ENCODE data around the gene KLK15.

Gene KLK15

DNA sequence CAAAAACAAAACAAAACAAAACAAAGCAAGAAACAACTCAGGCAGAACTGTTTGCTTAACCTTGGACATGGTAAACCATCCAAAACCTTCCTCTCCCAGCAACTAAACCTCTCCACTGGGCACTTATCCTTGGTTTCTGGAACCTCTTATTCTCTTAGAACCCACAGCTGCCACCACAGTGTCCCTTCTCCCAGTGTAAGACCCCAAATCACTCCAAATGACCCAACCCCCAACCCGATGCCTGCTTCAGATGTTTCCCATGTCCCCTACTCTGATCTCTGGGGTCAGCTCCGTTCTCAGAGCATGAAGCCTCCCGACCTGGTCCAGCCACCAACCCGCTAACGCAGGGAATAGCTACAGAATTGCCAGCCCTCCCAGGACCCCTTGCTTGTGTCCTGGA is 40.8 kb upstream of the KLK15 start:
- no peak for DNase-seq (ENCODE audit: low read depth)
- TF ChIP-seq, protein P1, sequence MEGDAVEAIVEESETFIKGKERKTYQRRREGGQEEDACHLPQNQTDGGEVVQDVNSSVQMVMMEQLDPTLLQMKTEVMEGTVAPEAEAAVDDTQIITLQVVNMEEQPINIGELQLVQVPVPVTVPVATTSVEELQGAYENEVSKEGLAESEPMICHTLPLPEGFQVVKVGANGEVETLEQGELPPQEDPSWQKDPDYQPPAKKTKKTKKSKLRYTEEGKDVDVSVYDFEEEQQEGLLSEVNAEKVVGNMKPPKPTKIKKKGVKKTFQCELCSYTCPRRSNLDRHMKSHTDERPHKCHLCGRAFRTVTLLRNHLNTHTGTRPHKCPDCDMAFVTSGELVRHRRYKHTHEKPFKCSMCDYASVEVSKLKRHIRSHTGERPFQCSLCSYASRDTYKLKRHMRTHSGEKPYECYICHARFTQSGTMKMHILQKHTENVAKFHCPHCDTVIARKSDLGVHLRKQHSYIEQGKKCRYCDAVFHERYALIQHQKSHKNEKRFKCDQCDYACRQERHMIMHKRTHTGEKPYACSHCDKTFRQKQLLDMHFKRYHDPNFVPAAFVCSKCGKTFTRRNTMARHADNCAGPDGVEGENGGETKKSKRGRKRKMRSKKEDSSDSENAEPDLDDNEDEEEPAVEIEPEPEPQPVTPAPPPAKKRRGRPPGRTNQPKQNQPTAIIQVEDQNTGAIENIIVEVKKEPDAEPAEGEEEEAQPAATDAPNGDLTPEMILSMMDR (conservative IDR thresholded peaks at IDR 0.05; ENCODE audit: low read length) = no peak
- no peak overlapping the region for H3K4me3 ChIP-seq (ENCODE audit: low read length)

DNA sequence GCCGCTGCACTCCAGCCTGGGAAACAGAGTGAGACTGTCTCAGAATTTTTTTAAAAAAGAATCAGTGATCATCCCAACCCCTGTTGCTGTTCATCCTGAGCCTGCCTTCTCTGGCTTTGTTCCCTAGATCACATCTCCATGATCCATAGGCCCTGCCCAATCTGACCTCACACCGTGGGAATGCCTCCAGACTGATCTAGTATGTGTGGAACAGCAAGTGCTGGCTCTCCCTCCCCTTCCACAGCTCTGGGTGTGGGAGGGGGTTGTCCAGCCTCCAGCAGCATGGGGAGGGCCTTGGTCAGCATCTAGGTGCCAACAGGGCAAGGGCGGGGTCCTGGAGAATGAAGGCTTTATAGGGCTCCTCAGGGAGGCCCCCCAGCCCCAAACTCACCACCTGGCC is 39.7 kb upstream of the KLK15 start, which contains the start of gene KLK2:
Gene KLK2 (plus strand): TSS at position 384 of the 400 bp plus-strand sequence. CDS start 35 bp downstream, outside the sequence.
- TF ChIP-seq, protein P1 (conservative IDR thresholded peaks at IDR 0.05; ENCODE audit: low read length) = no peak

DNA sequence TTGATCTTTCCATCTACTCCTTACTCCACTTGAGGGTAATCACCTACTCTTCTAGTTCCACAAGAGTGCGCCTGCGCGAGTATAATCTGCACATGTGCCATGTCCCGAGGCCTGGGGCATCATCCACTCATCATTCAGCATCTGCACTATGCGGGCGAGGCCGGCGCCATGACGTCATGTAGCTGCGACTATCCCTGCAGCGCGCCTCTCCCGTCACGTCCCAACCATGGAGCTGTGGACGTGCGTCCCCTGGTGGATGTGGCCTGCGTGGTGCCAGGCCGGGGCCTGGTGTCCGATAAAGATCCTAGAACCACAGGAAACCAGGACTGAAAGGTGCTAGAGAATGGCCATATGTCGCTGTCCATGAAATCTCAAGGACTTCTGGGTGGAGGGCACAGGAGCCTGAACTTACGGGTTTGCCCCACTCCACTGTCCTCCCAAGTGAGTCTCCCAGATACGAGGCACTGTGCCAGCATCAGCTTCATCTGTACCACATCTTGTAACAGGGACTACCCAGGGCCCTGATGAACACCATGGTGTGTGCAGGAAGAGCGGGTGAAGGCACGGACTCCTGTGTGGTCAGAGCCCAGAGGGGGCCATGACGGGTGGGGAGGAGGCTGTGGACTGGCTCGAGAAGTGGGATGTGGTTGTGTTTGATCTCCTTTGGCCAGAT is 37.2 kb upstream of the KLK15 start:
- no peak overlapping the region for H3K4me3 ChIP-seq (ENCODE audit: low read length)
- DNase-seq (ENCODE audit: low read depth) = no peak
- TF ChIP-seq, protein P1 (conservative IDR thresholded peaks at IDR 0.05; ENCODE audit: low read length) = no peak

More for the DNA sequence above, 39.7 kb upstream of the KLK15 start, which contains the start of gene KLK2:
- H3K4me3 ChIP-seq (ENCODE audit: low read length) = no peak within 1 kb of the TSS
- DNase-seq (ENCODE audit: low read depth) = no peak

DNA sequence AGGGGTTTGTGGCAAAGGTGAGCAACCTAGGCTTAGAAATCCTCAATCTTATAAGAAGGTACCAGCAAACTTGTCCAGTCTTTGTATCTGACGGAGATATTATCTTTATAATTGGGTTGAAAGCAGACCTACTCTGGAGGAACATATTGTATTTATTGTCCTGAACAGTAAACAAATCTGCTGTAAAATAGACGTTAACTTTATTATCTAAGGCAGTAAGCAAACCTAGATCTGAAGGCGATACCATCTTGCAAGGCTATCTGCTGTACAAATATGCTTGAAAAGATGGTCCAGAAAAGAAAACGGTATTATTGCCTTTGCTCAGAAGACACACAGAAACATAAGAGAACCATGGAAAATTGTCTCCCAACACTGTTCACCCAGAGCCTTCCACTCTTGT is 36.1 kb upstream of the KLK15 start:
- H3K4me3 ChIP-seq (ENCODE audit: low read length) = no peak overlapping the region
- TF ChIP-seq, protein P1 (conservative IDR thresholded peaks at IDR 0.05; ENCODE audit: low read length) = no peak
- DNase-seq (ENCODE audit: low read depth) = no peak

DNA sequence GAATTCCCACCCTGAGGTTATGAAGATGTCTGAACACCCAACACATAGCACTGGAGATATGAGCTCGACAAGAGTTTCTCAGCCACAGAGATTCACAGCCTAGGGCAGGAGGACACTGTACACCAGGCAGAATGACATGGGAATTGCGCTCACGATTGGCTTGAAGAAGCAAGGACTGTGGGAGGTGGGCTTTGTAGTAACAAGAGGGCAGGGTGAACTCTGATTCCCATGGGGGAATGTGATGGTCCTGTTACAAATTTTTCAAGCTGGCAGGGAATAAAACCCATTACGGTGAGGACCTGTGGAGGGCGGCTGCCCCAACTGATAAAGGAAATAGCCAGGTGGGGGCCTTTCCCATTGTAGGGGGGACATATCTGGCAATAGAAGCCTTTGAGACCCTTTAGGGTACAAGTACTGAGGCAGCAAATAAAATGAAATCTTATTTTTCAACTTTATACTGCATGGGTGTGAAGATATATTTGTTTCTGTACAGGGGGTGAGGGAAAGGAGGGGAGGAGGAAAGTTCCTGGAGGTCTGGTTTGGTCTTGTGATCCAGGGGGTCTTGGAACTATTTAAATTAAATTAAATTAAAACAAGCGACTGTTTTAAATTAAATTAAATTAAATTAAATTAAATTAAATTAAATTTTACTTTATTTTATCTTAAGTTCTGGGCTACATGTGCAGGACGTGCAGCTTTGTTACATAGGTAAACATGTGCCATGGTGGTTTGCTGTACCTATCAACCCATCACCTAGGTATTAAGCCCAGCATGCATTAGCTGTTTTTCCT is 28.3 kb upstream of the KLK15 start:
- no peak for DNase-seq (ENCODE audit: low read depth)
- H3K4me3 ChIP-seq (ENCODE audit: low read length) = no peak overlapping the region
- TF ChIP-seq, protein P1 (conservative IDR thresholded peaks at IDR 0.05; ENCODE audit: low read length) = no peak

DNA sequence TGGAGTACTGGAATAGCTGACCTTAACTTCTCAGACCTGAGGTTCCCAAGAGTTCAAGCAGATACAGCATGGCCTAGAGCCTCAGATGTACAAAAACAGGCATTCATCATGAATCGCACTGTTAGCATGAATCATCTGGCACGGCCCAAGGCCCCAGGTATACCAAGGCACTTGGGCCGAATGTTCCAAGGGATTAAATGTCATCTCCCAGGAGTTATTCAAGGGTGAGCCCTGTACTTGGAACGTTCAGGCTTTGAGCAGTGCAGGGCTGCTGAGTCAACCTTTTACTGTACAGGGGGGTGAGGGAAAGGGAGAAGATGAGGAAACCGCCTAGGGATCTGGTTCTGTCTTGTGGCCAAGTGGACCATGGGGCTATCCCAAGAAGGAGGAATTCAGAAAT is 27.6 kb upstream of the KLK15 start:
- DNase-seq (ENCODE audit: low read depth) = no peak
- TF ChIP-seq, protein P1 (conservative IDR thresholded peaks at IDR 0.05; ENCODE audit: low read length) = no peak
- H3K4me3 ChIP-seq (ENCODE audit: low read length) = no peak overlapping the region

DNA sequence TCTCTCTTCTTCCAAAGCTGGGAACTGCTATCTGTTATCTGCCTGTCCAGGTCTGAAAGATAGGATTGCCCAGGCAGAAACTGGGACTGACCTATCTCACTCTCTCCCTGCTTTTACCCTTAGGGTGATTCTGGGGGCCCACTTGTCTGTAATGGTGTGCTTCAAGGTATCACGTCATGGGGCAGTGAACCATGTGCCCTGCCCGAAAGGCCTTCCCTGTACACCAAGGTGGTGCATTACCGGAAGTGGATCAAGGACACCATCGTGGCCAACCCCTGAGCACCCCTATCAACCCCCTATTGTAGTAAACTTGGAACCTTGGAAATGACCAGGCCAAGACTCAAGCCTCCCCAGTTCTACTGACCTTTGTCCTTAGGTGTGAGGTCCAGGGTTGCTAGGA is 26.5 kb upstream of the KLK15 start:
- no peak for DNase-seq (ENCODE audit: low read depth)
- TF ChIP-seq, protein P1 (conservative IDR thresholded peaks at IDR 0.05; ENCODE audit: low read length) = no peak
- H3K4me3 ChIP-seq (ENCODE audit: low read length) = no peak overlapping the region

All from AG10803 (cell line).